Neural progenitor cell (in vitro differentiated cells): ENCODE results near the gene KISS1. TPM values are rescaled to one million over a fixed set of nuclear protein-coding genes. Genes with fewer than 3 reads are reported as not detected.

Experiments
- DNase-seq: peaks from one replicate; pipeline ENCODE4 v3.0.0-alpha.2; 2016; ENCODE audit warnings: low spot score
- H2AFZ ChIP-seq: fragments of 200-600 bp; sonication (generic); replicated peaks from 2 replicates; pipeline ENCODE4 v1.6.1; 2016; ENCODE audit warnings: antibody characterized with exemption
- H3F3A ChIP-seq: fragments of 200-600 bp; sonication (generic); 2 replicates; pipeline ENCODE4 v1.6.1; 2016; ENCODE audit warnings: antibody characterized with exemption, low read depth
- H3K27ac ChIP-seq: fragments of 200-600 bp; sonication (generic); 2 replicates; pipeline ENCODE4 v1.5.1; 2016; ENCODE audit warnings: mild to moderate bottlenecking
- H3K27me3 ChIP-seq: fragments of 200-600 bp; sonication (generic); 2 replicates; pipeline ENCODE4 v1.6.1; 2016; ENCODE audit warnings: mild to moderate bottlenecking, moderate library complexity
- H3K36me3 ChIP-seq: fragments of 200-600 bp; sonication (generic); 2 replicates; pipeline ENCODE4 v1.5.1; 2016
- H3K4me1 ChIP-seq: fragments of 200-600 bp; sonication (generic); 2 replicates; pipeline ENCODE4 v1.6.1; 2016; ENCODE audit warnings: mixed run types
- H3K4me2 ChIP-seq: fragments of 200-600 bp; sonication (generic); 2 replicates; pipeline ENCODE4 v1.6.1; 2016
- H3K4me3 ChIP-seq: fragments of 200-600 bp; sonication (generic); 2 replicates; pipeline ENCODE4 v1.5.1; 2016
- H3K79me2 ChIP-seq: fragments of 200-600 bp; sonication (generic); 2 replicates; pipeline ENCODE4 v1.6.1; 2016; ENCODE audit warnings: low read depth
- H3K9ac ChIP-seq: fragments of 200-600 bp; sonication (generic); 2 replicates; pipeline ENCODE4 v1.6.1; 2016
- H3K9me3 ChIP-seq: fragments of 200-600 bp; sonication (generic); 2 replicates; pipeline ENCODE4 v1.5.1; 2016; ENCODE audit warnings: low read depth
- H4K20me1 ChIP-seq: fragments of 200-600 bp; sonication (generic); 2 replicates; pipeline ENCODE4 v1.6.1; 2016; ENCODE audit warnings: low read depth
- H3K27ac Mint-ChIP-seq: 3 replicates; pipeline ENCODE4 v1.8.0; 2021; ENCODE audit warnings: mixed read lengths
- H3K27me3 Mint-ChIP-seq: 2 replicates; pipeline ENCODE4 v1.8.0; 2022; ENCODE audit warnings: low read depth, mild to moderate bottlenecking, inconsistent platforms, moderate library complexity, mixed read lengths; ENCODE audit not compliant: insufficient read depth
- H3K36me3 Mint-ChIP-seq: 3 replicates; pipeline ENCODE4 v1.8.0; 2021; ENCODE audit warnings: mixed read lengths
- H3K4me1 Mint-ChIP-seq: 3 replicates; pipeline ENCODE4 v1.8.0; 2021; ENCODE audit warnings: mixed read lengths
- H3K4me3 Mint-ChIP-seq: 3 replicates; pipeline ENCODE4 v1.8.0; 2021; ENCODE audit warnings: mild to moderate bottlenecking, moderate library complexity, mixed read lengths
- H3K9me3 Mint-ChIP-seq: 3 replicates; pipeline ENCODE4 v1.8.0; 2020; ENCODE audit warnings: mixed read lengths
- CTCF ChIP-seq: fragments of 200-600 bp; sonication (generic); IDR thresholded peaks from 2 replicates; pipeline ENCODE4 v1.5.1; 2017; ENCODE audit warnings: antibody characterized with exemption, mild to moderate bottlenecking
- EZH2 ChIP-seq: fragments of 200-600 bp; sonication (generic); IDR thresholded peaks from 2 replicates; pipeline ENCODE4 v1.6.1; 2017; ENCODE audit warnings: antibody characterized with exemption, mild to moderate bottlenecking, moderate library complexity
- EZH2phosphoT487 ChIP-seq: fragments of 200-600 bp; sonication (generic); IDR thresholded peaks from 2 replicates; pipeline ENCODE4 v1.6.1; 2017; ENCODE audit warnings: antibody characterized with exemption
- total RNA-seq: library from RNA; depleted of rRNA; stranded (reverse); fragments of >200 nt; gene quantifications from 2 replicates; pipeline ENCODE4 v1.2.3, GENCODE V29; 2015; ENCODE audit warnings: low replicate concordance

Gene KISS1
- total RNA-seq, 1 donor from 2014 or later, result not detected

DNA sequence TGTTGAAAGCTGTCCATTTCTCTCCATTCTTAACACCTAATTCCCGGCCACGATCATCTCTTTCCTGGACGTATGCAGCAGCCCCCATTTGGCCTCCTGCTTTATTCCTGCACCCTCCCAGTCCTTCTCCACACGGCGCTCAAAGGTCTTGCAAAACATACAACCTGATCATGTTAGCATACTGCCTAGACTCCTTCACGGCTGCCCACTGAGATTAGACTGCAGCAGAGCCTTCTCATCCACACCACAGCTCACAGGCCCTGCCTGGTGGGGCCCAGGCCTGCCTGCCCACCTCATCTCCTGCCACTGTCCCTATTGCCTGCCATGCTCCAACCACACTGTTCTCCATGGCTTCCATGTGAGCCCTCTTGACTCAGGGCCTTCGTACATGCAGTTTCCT lies 14.8 kb upstream of the KISS1 start:
- H3K27ac ChIP-seq, result no peak overlapping the region
- no peak for DNase-seq
- H3K4me1 ChIP-seq, result peaks cover 4% of the 10 kb centered on the region
- no peaks in the 10 kb centered on the region for H3K36me3 ChIP-seq
- peaks cover 23% of the 10 kb centered on the region for H3K27me3 ChIP-seq
- peaks cover 12% of the 10 kb centered on the region for H3F3A ChIP-seq
- TF ChIP-seq CTCF, result no peak
- no peak for TF ChIP-seq EZH2phosphoT487
- TF ChIP-seq EZH2, result no peak
- Mint-ChIP-seq H3K4me3 (no peak overlapping the region), H3K4me1 (peaks cover 4% of the 10 kb centered on the region), H3K36me3 (no peaks in the 10 kb centered on the region), H3K27me3 (peaks cover 10% of the 10 kb centered on the region), H3K27ac (no peak overlapping the region), H3K9me3 (no peaks in the 10 kb centered on the region)
- no peaks in the 10 kb centered on the region for H3K79me2 ChIP-seq
- no peak overlapping the region for H2AFZ ChIP-seq
- H3K9me3 ChIP-seq, result no peaks in the 10 kb centered on the region
- no peak overlapping the region for H3K4me3 ChIP-seq
- H4K20me1 ChIP-seq, result peaks cover 4% of the 10 kb centered on the region
- no peak overlapping the region for H3K9ac ChIP-seq
- no peak overlapping the region for H3K4me2 ChIP-seq

DNA sequence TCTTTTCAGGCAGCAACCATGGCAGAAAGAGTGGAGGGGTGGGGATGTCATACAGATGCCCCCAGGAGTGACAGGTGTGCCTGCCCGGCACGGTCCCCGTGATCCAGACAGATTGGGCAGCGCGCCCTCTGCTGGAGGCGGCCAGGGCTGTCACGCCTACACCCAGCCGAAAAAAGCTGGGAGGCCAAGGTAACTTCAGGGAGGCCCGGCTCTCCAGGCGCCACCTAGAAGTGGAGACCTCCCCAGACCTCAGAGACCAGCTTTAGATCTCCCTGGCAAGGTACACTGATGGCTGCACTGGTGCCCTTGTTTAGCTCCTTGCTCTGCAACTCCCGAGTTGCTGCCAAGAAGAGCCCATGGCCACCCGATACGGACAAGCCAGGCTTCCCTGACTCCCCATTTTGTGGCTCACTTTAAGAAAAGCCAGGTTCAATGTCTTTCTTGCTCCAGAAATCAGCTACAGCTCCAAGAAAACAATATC lies 10.9 kb upstream of the KISS1 start:
- TF ChIP-seq CTCF, result peak; percentile 91
- TF ChIP-seq EZH2phosphoT487, result no peak
- no peak for TF ChIP-seq EZH2
- H2AFZ ChIP-seq, result peak overlapping the region; percentile 29
- H3K27me3 ChIP-seq, result peaks cover 8% of the 10 kb centered on the region
- no peak overlapping the region for H3K4me3 ChIP-seq
- DNase-seq, result peak; percentile 83
- no peaks in the 10 kb centered on the region for H3K36me3 ChIP-seq
- no peaks in the 10 kb centered on the region for H3K9me3 ChIP-seq
- H3K4me2 ChIP-seq, result no peak overlapping the region
- no peak overlapping the region for H3K4me3 Mint-ChIP-seq
- H3K9ac ChIP-seq, result no peak overlapping the region
- H3K4me1 Mint-ChIP-seq, result no peaks in the 10 kb centered on the region
- no peaks in the 10 kb centered on the region for H3K9me3 Mint-ChIP-seq
- no peaks in the 10 kb centered on the region for H3K79me2 ChIP-seq
- H3K27ac Mint-ChIP-seq, result no peak overlapping the region
- no peak overlapping the region for H3K27ac ChIP-seq
- H3F3A ChIP-seq, result no peaks in the 10 kb centered on the region
- peaks cover 11% of the 10 kb centered on the region for H3K27me3 Mint-ChIP-seq
- no peaks in the 10 kb centered on the region for H3K36me3 Mint-ChIP-seq
- H3K4me1 ChIP-seq, result no peaks in the 10 kb centered on the region
- peaks cover 4% of the 10 kb centered on the region for H4K20me1 ChIP-seq

DNA sequence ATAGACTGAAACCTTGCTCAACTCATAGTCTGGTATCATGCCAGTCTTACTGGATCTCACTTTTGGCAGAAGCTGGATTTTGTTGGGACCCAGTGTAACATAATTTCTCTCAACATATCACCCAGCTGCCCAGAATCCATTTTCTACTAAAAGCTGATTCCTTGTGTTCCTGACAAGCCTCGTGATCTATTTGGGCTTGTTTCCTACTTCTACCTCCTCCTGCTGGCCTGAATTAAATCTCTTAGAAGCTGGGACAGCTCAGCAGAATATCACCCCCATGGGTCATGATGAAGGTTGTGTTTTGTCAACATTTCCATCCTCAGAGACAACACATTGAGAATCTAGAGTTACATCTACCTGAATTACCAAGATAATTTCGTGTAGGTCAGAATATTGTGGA lies 9.8 kb upstream of the KISS1 start:
- no peaks in the 10 kb centered on the region for H3K9me3 ChIP-seq
- no peak overlapping the region for H3K4me3 Mint-ChIP-seq
- no peak overlapping the region for H3K4me3 ChIP-seq
- H3K27me3 Mint-ChIP-seq, result peaks cover 13% of the 10 kb centered on the region
- no peaks in the 10 kb centered on the region for H3F3A ChIP-seq
- no peak overlapping the region for H3K4me2 ChIP-seq
- H4K20me1 ChIP-seq, result peaks cover 4% of the 10 kb centered on the region
- no peak overlapping the region for H2AFZ ChIP-seq
- no peak overlapping the region for H3K27ac ChIP-seq
- no peak overlapping the region for H3K27ac Mint-ChIP-seq
- no peaks in the 10 kb centered on the region for H3K4me1 ChIP-seq
- DNase-seq, result no peak
- H3K36me3 ChIP-seq, result no peaks in the 10 kb centered on the region
- no peaks in the 10 kb centered on the region for H3K9me3 Mint-ChIP-seq
- no peaks in the 10 kb centered on the region for H3K36me3 Mint-ChIP-seq
- no peak for TF ChIP-seq EZH2
- no peak for TF ChIP-seq CTCF
- TF ChIP-seq EZH2phosphoT487, result no peak
- no peak overlapping the region for H3K9ac ChIP-seq
- no peaks in the 10 kb centered on the region for H3K79me2 ChIP-seq
- no peaks in the 10 kb centered on the region for H3K4me1 Mint-ChIP-seq
- H3K27me3 ChIP-seq, result peaks cover 8% of the 10 kb centered on the region
